ENCODE results near the gene PLXNB3.

The PLXNB3 gene

GRCh38 chrX:153818571-153819383 lies 54.7 kb downstream of the PLXNB3 start:
- DNase-seq = peak; percentile 40

- no peak for DNase-seq
Observed at GRCh38 chrX:153819384-153820040, 55.5 kb downstream of the PLXNB3 start.

GRCh38 chrX:153820601-153821000 lies 56.6 kb downstream of the PLXNB3 start:
- no peak for DNase-seq

GRCh38 chrX:153821066-153821465 lies 57.0 kb downstream of the PLXNB3 start:
- no peak for DNase-seq

GRCh38 chrX:153824348-153824747 lies 60.3 kb downstream of the PLXNB3 start:
- DNase-seq = no peak

- DNase-seq = no peak
Observed at GRCh38 chrX:153825042-153825441, 61.0 kb downstream of the PLXNB3 start.
